Neuronal stem cell (in vitro differentiated cells): Measurements from ENCODE around the gene TWF2.
A peak's percentile ranks its signal among the peaks of the same experiment; 100 is the strongest.

Experiments used
- DNase-seq: peaks from one replicate; pipeline ENCODE4 v3.0.0-alpha.2; 2013; ENCODE audit warnings: low spot score
- H2AFZ ChIP-seq: one replicate; pipeline ENCODE4 v1.6.1; 2013; ENCODE audit warnings: mild to moderate bottlenecking, low read length, inconsistent platforms
- H2AK5ac ChIP-seq: 2 replicates; pipeline ENCODE4 v1.6.1; 2013; ENCODE audit warnings: low read depth, mild to moderate bottlenecking, inconsistent platforms, low read length, moderate library complexity, mixed read lengths
- H2BK120ac ChIP-seq: 2 replicates; pipeline ENCODE4 v1.6.1; 2013; ENCODE audit warnings: low read depth, mild to moderate bottlenecking, inconsistent platforms, low read length, moderate library complexity, mixed read lengths
- H2BK12ac ChIP-seq: one replicate; pipeline ENCODE4 v1.6.1; 2013; ENCODE audit warnings: low read length, inconsistent platforms
- H2BK15ac ChIP-seq: 2 replicates; pipeline ENCODE4 v1.6.1; 2013; ENCODE audit warnings: mild to moderate bottlenecking, low read length, inconsistent platforms, mixed read lengths
- H2BK5ac ChIP-seq: one replicate; pipeline ENCODE4 v1.6.1; 2013; ENCODE audit warnings: inconsistent platforms, mild to moderate bottlenecking, low read length, moderate library complexity
- H3K14ac ChIP-seq: one replicate; pipeline ENCODE4 v1.6.1; 2013; ENCODE audit warnings: low read length, inconsistent platforms
- H3K18ac ChIP-seq: 2 replicates; pipeline ENCODE4 v1.6.1; 2013; ENCODE audit warnings: low read length, inconsistent platforms
- H3K23ac ChIP-seq: 2 replicates; pipeline ENCODE4 v1.6.1; 2013; ENCODE audit warnings: low read depth, mild to moderate bottlenecking, mixed read lengths, low read length, inconsistent platforms; ENCODE audit not compliant: poor library complexity
- H3K27ac ChIP-seq: replicated peaks from 3 replicates; pipeline ENCODE4 v1.5.1; 2013; ENCODE audit warnings: low read length, inconsistent platforms
- H3K27me3 ChIP-seq, 3 experiments: 2 replicates each; pipeline ENCODE4 v1.6.1; 2013; ENCODE audit warnings: low read length in 3 of 3, mild to moderate bottlenecking in 2 of 3, inconsistent platforms in 1 of 3, low read depth in 1 of 3, mixed read lengths in 1 of 3, moderate library complexity in 1 of 3; ENCODE audit not compliant: control insufficient read depth in 3 of 3, insufficient read depth in 3 of 3
- H3K36me3 ChIP-seq, 2 donors: replicated peaks in 1 of 2; 2 replicates each; pipeline ENCODE4 v1.6.1; 2013; ENCODE audit warnings: low read length in 2 of 2; ENCODE audit not compliant: control insufficient read depth in 2 of 2, insufficient read depth in 2 of 2
- H3K4ac ChIP-seq: 2 replicates; pipeline ENCODE4 v1.6.1; 2013; ENCODE audit warnings: inconsistent platforms, mild to moderate bottlenecking, low read length, moderate library complexity
- H3K4me1 ChIP-seq, 2 donors: 1 replicate in 1 of 2; 2 replicates in 1 of 2; pipeline ENCODE4 v1.6.1; 2013; ENCODE audit warnings: low read length in 2 of 2, low read depth in 1 of 2; ENCODE audit not compliant: control insufficient read depth in 2 of 2, insufficient read depth in 1 of 2
- H3K4me2 ChIP-seq: one replicate; pipeline ENCODE4 v1.6.1; 2013; ENCODE audit warnings: mild to moderate bottlenecking, low read length, inconsistent platforms; ENCODE audit not compliant: insufficient read depth, poor library complexity, severe bottlenecking
- H3K4me3 ChIP-seq, 2 donors: 2 replicates each; pipeline ENCODE4 v1.5.1; 2013; ENCODE audit warnings: low read length in 2 of 2, mild to moderate bottlenecking in 2 of 2, inconsistent platforms in 1 of 2, moderate library complexity in 1 of 2
- H3K79me1 ChIP-seq: one replicate; pipeline ENCODE4 v1.6.1; 2013; ENCODE audit warnings: low read depth, mild to moderate bottlenecking, inconsistent platforms, low read length, moderate library complexity
- H3K9ac ChIP-seq: one replicate; pipeline ENCODE4 v1.6.1; 2013; ENCODE audit warnings: mild to moderate bottlenecking, low read depth, low read length, inconsistent platforms; ENCODE audit not compliant: poor library complexity
- H3K9me3 ChIP-seq, 2 donors: replicated peaks in 1 of 2; 2 replicates each; pipeline versions ENCODE3 to v1.6.1; 2013; ENCODE audit warnings: low read length in 2 of 2, mild to moderate bottlenecking in 2 of 2, inconsistent platforms in 1 of 2, low read depth in 1 of 2, mixed read lengths in 1 of 2, moderate library complexity in 1 of 2; ENCODE audit not compliant: control insufficient read depth in 2 of 2, insufficient read depth in 1 of 2
- H4K8ac ChIP-seq: one replicate; pipeline ENCODE4 v1.6.1; 2013; ENCODE audit warnings: low read depth, mild to moderate bottlenecking, inconsistent platforms, low read length, moderate library complexity
- H4K91ac ChIP-seq: one replicate; pipeline ENCODE4 v1.6.1; 2013; ENCODE audit warnings: low read length, low read depth, mild to moderate bottlenecking, inconsistent platforms; ENCODE audit not compliant: poor library complexity
- WGBS, 2 donors: extraction: QIAGEN DNeasy Blood & Tissue Kit; methylation state at CpG; one replicate each; pipeline ENCODE4 v1.1.7; 2013; ENCODE audit warnings: missing lambda C conversion rate in 2 of 2, mixed read lengths in 1 of 2; ENCODE audit not compliant: insufficient read length in 2 of 2, insufficient replicate concordance in 1 of 2; ENCODE audit errors: extremely low coverage in 2 of 2; 5-methylcytosine and 5-hydroxymethylcytosine counted together

The TWF2 gene

GRCh38 chr3:52210037-52210436, 28.9 kb downstream of the TWF2 start:
- Histone ChIP-seq H3K79me1 (peaks cover 2% of the 10 kb centered on the region), H3K4me1 (no peaks in the 10 kb centered on the region), H3K27ac (no peak overlapping the region), H4K91ac (no peak overlapping the region), H2BK15ac (no peak overlapping the region), H2BK5ac (no peak overlapping the region), H2AK5ac (no peak overlapping the region), H3K4me3 (no peak overlapping the region), H3K23ac (no peak overlapping the region), H3K4ac (no peak overlapping the region), H3K27me3 (no peaks in the 10 kb centered on the region), H2BK12ac (no peak overlapping the region), H3K14ac (no peak overlapping the region), H4K8ac (no peak overlapping the region), H2AFZ (no peak overlapping the region), H3K36me3 (peaks cover 71 to 97% of the 10 kb centered on the region in 2 donors), H3K18ac (no peak overlapping the region), H3K9ac (no peak overlapping the region), H3K9me3 (peaks cover 0 to 2% of the 10 kb centered on the region in 2 donors), H2BK120ac (no peak overlapping the region), H3K4me2 (no peak overlapping the region)
- no peak for DNase-seq

GRCh38 chr3:52208556-52208955, 30.4 kb downstream of the TWF2 start:
- Histone ChIP-seq H4K8ac (no peak overlapping the region), H2BK15ac (no peak overlapping the region), H2AK5ac (no peak overlapping the region), H3K27me3 (no peaks in the 10 kb centered on the region), H3K27ac (no peak overlapping the region), H3K9me3 (peaks cover 0 to 2% of the 10 kb centered on the region in 2 donors), H3K79me1 (peaks cover 2% of the 10 kb centered on the region), H3K36me3 (peaks cover 69 to 97% of the 10 kb centered on the region in 2 donors), H2AFZ (no peak overlapping the region), H3K9ac (no peak overlapping the region), H3K4me2 (no peak overlapping the region), H3K14ac (no peak overlapping the region), H3K4me3 (no peak overlapping the region), H3K4ac (no peak overlapping the region), H3K23ac (peak overlapping the region; percentile 27), H2BK120ac (no peak overlapping the region), H4K91ac (no peak overlapping the region), H3K4me1 (no peaks in the 10 kb centered on the region), H3K18ac (no peak overlapping the region), H2BK5ac (no peak overlapping the region), H2BK12ac (no peak overlapping the region)
- no CpG with 5 or more reads among the region's 4 CpGs for WGBS, 2 donors
- no peak for DNase-seq

- DNase-seq = no peak
- peaks cover 60 to 97% of the 10 kb centered on the region in 2 donors for H3K36me3 ChIP-seq
These were observed 33.1 kb downstream of the TWF2 start for GRCh38 chr3:52205727-52206372.

GRCh38 chr3:52204337-52205073, 34.5 kb downstream of the TWF2 start:
- Histone ChIP-seq H3K14ac (no peak overlapping the region), H4K91ac (no peak overlapping the region), H3K36me3 (peaks cover 52 to 97% of the 10 kb centered on the region in 2 donors), H2BK15ac (no peak overlapping the region), H3K23ac (no peak overlapping the region), H2AK5ac (no peak overlapping the region), H3K4me1 (no peaks in the 10 kb centered on the region), H3K27me3 (no peaks in the 10 kb centered on the region), H3K4ac (no peak overlapping the region), H3K9ac (no peak overlapping the region), H2BK120ac (no peak overlapping the region), H3K18ac (no peak overlapping the region), H3K4me3 (no peak overlapping the region), H3K4me2 (no peak overlapping the region), H2BK12ac (no peak overlapping the region), H2AFZ (no peak overlapping the region), H4K8ac (no peak overlapping the region), H2BK5ac (no peak overlapping the region), H3K9me3 (no peaks in the 10 kb centered on the region), H3K79me1 (peaks cover 2% of the 10 kb centered on the region), H3K27ac (no peak overlapping the region)
- no peak for DNase-seq
- no CpG with 5 or more reads among the region's 10 CpGs for WGBS, 2 donors

More at GRCh38 chr3:52205727-52206372, 33.1 kb downstream of the TWF2 start:
- peaks cover 0 to 2% of the 10 kb centered on the region in 2 donors for H3K9me3 ChIP-seq
- no peak overlapping the region for H2BK5ac ChIP-seq
- H3K79me1 ChIP-seq = peaks cover 2% of the 10 kb centered on the region
- no peak overlapping the region for H4K91ac ChIP-seq
- no peaks in the 10 kb centered on the region for H3K27me3 ChIP-seq
- WGBS, 2 donors = no CpG with 5 or more reads among the region's 6 CpGs
- no peaks in the 10 kb centered on the region for H3K4me1 ChIP-seq
- H2BK12ac ChIP-seq = no peak overlapping the region
- no peak overlapping the region for H3K27ac ChIP-seq
- H3K23ac ChIP-seq = no peak overlapping the region
- no peak overlapping the region for H3K18ac ChIP-seq
- no peak overlapping the region for H2AFZ ChIP-seq
- H4K8ac ChIP-seq = no peak overlapping the region
- H3K4me3 ChIP-seq = no peak overlapping the region
- H3K4ac ChIP-seq = no peak overlapping the region
- H3K14ac ChIP-seq = no peak overlapping the region
- H2BK120ac ChIP-seq = no peak overlapping the region
- H3K4me2 ChIP-seq = no peak overlapping the region
- H3K9ac ChIP-seq = no peak overlapping the region
- no peak overlapping the region for H2BK15ac ChIP-seq
- H2AK5ac ChIP-seq = no peak overlapping the region
